C4-2B (cell line): ENCODE data around the gene CTIF.

Experiments used
- CTCF ChIP-seq: fragments of 450-650 bp; conservative IDR thresholded peaks from 2 replicates; pipeline ENCODE4 v1.5.1; 2017; ENCODE audit warnings: mild to moderate bottlenecking
- ZFX ChIP-seq: fragments of 450-650 bp; IDR thresholded peaks from 2 replicates; pipeline ENCODE4 v1.6.1; 2017

- TF ChIP-seq CTCF = no peak
- TF ChIP-seq ZFX = no peak
These were observed 262.3 kb downstream of the CTIF start for GRCh38 chr18:48800876-48801727.
